Limb (tissue), 2 donors: Measurements from ENCODE around the gene GALNT18.

Source experiments
- DNase-seq, 2 donors: peaks; one replicate each; pipeline ENCODE4 v3.0.0-alpha.2; 2016; ENCODE audit errors: extremely low spot score in 2 of 2

The GALNT18 gene

GRCh38 chr11:11356842-11357241, 265.0 kb downstream of the GALNT18 start:
- peak in 1 of 2 donors; percentile 11 for DNase-seq

GRCh38 chr11:11352878-11353277, 268.9 kb downstream of the GALNT18 start, which contains the start of gene CSNK2A3:
CSNK2A3 (minus strand) TSS chr11:11353250; CDS start chr11:11353119, 131 bp downstream.
- peak in 1 of 2 donors; percentile 3 for DNase-seq

GRCh38 chr11:11351851-11352250, 270.0 kb downstream of the GALNT18 start:
- peak in 1 of 2 donors; percentile 1 for DNase-seq

- peak in 1 of 2 donors; percentile 11 for DNase-seq
Measured at GRCh38 chr11:11351042-11351586, 270.7 kb downstream of the GALNT18 start.

GRCh38 chr11:11349870-11350337, 271.9 kb downstream of the GALNT18 start:
- DNase-seq, result peak; percentile 55 to 91

- DNase-seq, result peak in 1 of 2 donors; percentile 68
Measured at GRCh38 chr11:11349106-11349825, 272.5 kb downstream of the GALNT18 start.

GRCh38 chr11:11348303-11348702, 273.5 kb downstream of the GALNT18 start:
- no peak for DNase-seq

GRCh38 chr11:11347592-11347991, 274.2 kb downstream of the GALNT18 start:
- peak in 1 of 2 donors; percentile 55 for DNase-seq

GRCh38 chr11:11346303-11346702, 275.5 kb downstream of the GALNT18 start:
- no peak for DNase-seq

GRCh38 chr11:11345099-11345498, 276.7 kb downstream of the GALNT18 start:
- no peak for DNase-seq

GRCh38 chr11:11344045-11344444, 277.8 kb downstream of the GALNT18 start:
- DNase-seq, result no peak

- no peak for DNase-seq
Measured at GRCh38 chr11:11338304-11338703, 283.5 kb downstream of the GALNT18 start.

- no peak for DNase-seq
Measured at GRCh38 chr11:11336664-11337063, 285.1 kb downstream of the GALNT18 start.

GRCh38 chr11:11335043-11335442, 286.8 kb downstream of the GALNT18 start:
- no peak for DNase-seq

GRCh38 chr11:11334607-11335006, 287.2 kb downstream of the GALNT18 start:
- DNase-seq, result no peak

GRCh38 chr11:11332141-11332710, 289.6 kb downstream of the GALNT18 start:
- no peak for DNase-seq

- no peak for DNase-seq
Measured at GRCh38 chr11:11329062-11329806, 292.6 kb downstream of the GALNT18 start.

- DNase-seq, result no peak
Measured at GRCh38 chr11:11324090-11324489, 297.7 kb downstream of the GALNT18 start.

- no peak for DNase-seq
Measured at GRCh38 chr11:11322101-11322500, 299.7 kb downstream of the GALNT18 start.

- no peak for DNase-seq
Measured at GRCh38 chr11:11320825-11321224, 301.0 kb downstream of the GALNT18 start.

GRCh38 chr11:11318961-11319360, 302.8 kb downstream of the GALNT18 start:
- no peak for DNase-seq

GRCh38 chr11:11318461-11318860, 303.3 kb downstream of the GALNT18 start:
- no peak for DNase-seq
